Liver (tissue), 9 donors: ENCODE results near the gene MFAP3L. TPM values are rescaled to one million over a fixed set of nuclear protein-coding genes. Genes with fewer than 3 reads are reported as not detected.

Source experiments
- DNase-seq: peaks from one replicate; pipeline ENCODE4 v3.0.0-alpha.2; 2017; ENCODE audit warnings: low spot score
- H3K27ac ChIP-seq, 2 donors: one replicate each; pipeline ENCODE4 v1.7.0; 2013; ENCODE audit warnings: inconsistent platforms in 2 of 2, low read length in 2 of 2, control low read depth in 1 of 2, low read depth in 1 of 2, mild to moderate bottlenecking in 1 of 2
- H3K27me3 ChIP-seq, 4 donors: one replicate each; pipeline versions ENCODE4 v1.6.1 to v1.7.0; 2013; ENCODE audit warnings: low read length in 3 of 4, inconsistent platforms in 1 of 4, mild to moderate bottlenecking in 1 of 4, moderate library complexity in 1 of 4; ENCODE audit not compliant: control insufficient read depth in 4 of 4, insufficient read depth in 4 of 4
- H3K36me3 ChIP-seq, 4 donors: one replicate each; pipeline versions ENCODE4 v1.6.1 to v1.7.0; 2013; ENCODE audit warnings: low read length in 3 of 4, mild to moderate bottlenecking in 3 of 4, low read depth in 1 of 4, moderate library complexity in 1 of 4; ENCODE audit not compliant: control insufficient read depth in 4 of 4, insufficient read depth in 3 of 4
- H3K4me1 ChIP-seq, 4 donors: one replicate each; pipeline versions ENCODE4 v1.6.1 to v1.7.0; 2013; ENCODE audit warnings: low read length in 3 of 4, mild to moderate bottlenecking in 3 of 4, moderate library complexity in 1 of 4; ENCODE audit not compliant: control insufficient read depth in 4 of 4, insufficient read depth in 4 of 4
- H3K4me3 ChIP-seq, 3 donors: one replicate each; pipeline versions ENCODE4 v1.6.1 to v1.7.0; 2013; ENCODE audit warnings: low read length in 3 of 3, control low read depth in 1 of 3, low read depth in 1 of 3, mild to moderate bottlenecking in 1 of 3
- H3K9ac ChIP-seq, 2 donors: one replicate each; pipeline ENCODE4 v1.7.0; 2013; ENCODE audit warnings: low read length in 2 of 2, mild to moderate bottlenecking in 2 of 2, moderate library complexity in 2 of 2, control low read depth in 1 of 2, low read depth in 1 of 2
- H3K9me3 ChIP-seq, 4 donors: one replicate each; pipeline versions ENCODE4 v1.6.1 to v1.7.0; 2013; ENCODE audit warnings: low read length in 3 of 4; ENCODE audit not compliant: control insufficient read depth in 4 of 4
- ATF3 ChIP-seq: IDR thresholded peaks from 2 replicates; pipeline ENCODE4 v1.6.1; 2016; ENCODE audit warnings: antibody characterized with exemption
- CTCF ChIP-seq: fragments of 150-350 bp; IDR thresholded peaks from 2 replicates; pipeline ENCODE4 v1.5.1; 2017; ENCODE audit warnings: improper control_type of control experiment, low read depth, low read length; ENCODE audit not compliant: missing input control
- EGR1 ChIP-seq, 2 donors: IDR thresholded peaks; 2 replicates each; pipeline ENCODE4 v1.6.1; 2016 to 2018; ENCODE audit warnings: antibody characterized with exemption in 2 of 2, low read depth in 2 of 2
- FOXA2 ChIP-seq: IDR thresholded peaks from 2 replicates; pipeline ENCODE4 v1.6.1; 2016; ENCODE audit warnings: antibody characterized with exemption
- GABPA ChIP-seq, 2 donors: IDR thresholded peaks in 1 of 2; conservative IDR thresholded peaks in 1 of 2; 2 replicates each; pipeline ENCODE4 v1.6.1; 2016; ENCODE audit warnings: antibody characterized with exemption in 2 of 2, mild to moderate bottlenecking in 1 of 2, moderate library complexity in 1 of 2
- HNF4G ChIP-seq: IDR thresholded peaks from 2 replicates; pipeline ENCODE4 v1.6.1; 2016; ENCODE audit warnings: antibody characterized with exemption
- JUND ChIP-seq, 2 donors: IDR thresholded peaks; 2 replicates each; pipeline ENCODE4 v1.6.1; 2016; ENCODE audit warnings: antibody characterized with exemption in 2 of 2
- MAX ChIP-seq: IDR thresholded peaks from 2 replicates; pipeline ENCODE4 v1.6.1; 2016; ENCODE audit warnings: antibody characterized with exemption
- REST ChIP-seq: IDR thresholded peaks from 2 replicates; pipeline ENCODE4 v1.6.1; 2016; ENCODE audit warnings: antibody characterized with exemption, mild to moderate bottlenecking
- SP1 ChIP-seq: IDR thresholded peaks from 2 replicates; pipeline ENCODE4 v1.6.1; 2018; ENCODE audit warnings: antibody characterized with exemption, mild to moderate bottlenecking
- TAF1 ChIP-seq: conservative IDR thresholded peaks from 2 replicates; pipeline ENCODE4 v1.6.1; 2016; ENCODE audit warnings: antibody characterized with exemption, mild to moderate bottlenecking
- ZBTB33 ChIP-seq: IDR thresholded peaks from 2 replicates; pipeline ENCODE4 v1.6.1; 2016; ENCODE audit warnings: antibody characterized with exemption
- WGBS: extraction: QIAGEN DNeasy Blood & Tissue Kit; methylation state at CpG from one replicate; pipeline ENCODE4 v1.1.7; 2013; 5-methylcytosine and 5-hydroxymethylcytosine counted together
- polyA plus RNA-seq, 2 donors: library from polyadenylated mRNA; stranded (reverse) in 1 of 2; unstranded in 1 of 2; fragments of 200-250 nt in 1 of 2; fragments of >200 nt in 1 of 2; fragmentation: Nextera tagmentation in 1 of 2; extraction: Ambion mirVana in 1 of 2; gene quantifications; one replicate each; pipeline versions ENCODE4 v1.2.1 to v1.2.3, GENCODE V29; 2013 to 2015
- total RNA-seq, 2 donors: library from RNA; depleted of rRNA; stranded (reverse); fragments of >200 nt; gene quantifications; one replicate each; pipeline ENCODE4 v1.2.3, GENCODE V29; 2014
- donor health status: healthy.
- donor health status: healthy.
- donor health status: healthy.
- donor health status: healthy.
- donor health status: healthy.

MFAP3L gene
- total and polyA plus RNA-seq, 4 donors = 16.5 to 102 (median 18.5) TPM

- Histone ChIP-seq H3K27me3 (no peaks in the 10 kb centered on the region), H3K9me3 (no peaks in the 10 kb centered on the region), H3K36me3 (peaks cover 0 to 3% (median under 1%) of the 10 kb centered on the region in 4 donors), H3K27ac (no peak overlapping the region), H3K4me1 (no peaks in the 10 kb centered on the region), H3K9ac (no peak overlapping the region), H3K4me3 (no peak overlapping the region)
- WGBS = 89% methylated on average over 5 of the region's 5 CpGs
- TF ChIP-seq FOXA2 (no peak), TAF1 (no peak), ATF3 (no peak), MAX (no peak), JUND (IDR thresholded peaks at IDR 0.05) (no peak), HNF4G (no peak), ZBTB33 (no peak), REST (no peak), GABPA (IDR thresholded peaks at IDR 0.05 in 1 of 2, conservative IDR thresholded peaks at IDR 0.05 in 1 of 2) (no peak), EGR1 (IDR thresholded peaks at IDR 0.05; ENCODE audit: low read depth in 2 of 2) (no peak)
- no peak for DNase-seq
Measured at GRCh38 chr4:170005472-170005871, 20.7 kb downstream of the MFAP3L start.

- WGBS = 92% methylated on average over 5 of the region's 5 CpGs
- Histone ChIP-seq H3K27me3 (no peaks in the 10 kb centered on the region), H3K4me1 (no peaks in the 10 kb centered on the region), H3K9me3 (no peaks in the 10 kb centered on the region), H3K4me3 (no peak overlapping the region), H3K27ac (no peak overlapping the region), H3K9ac (no peak overlapping the region), H3K36me3 (peaks cover 0 to 3% (median under 1%) of the 10 kb centered on the region in 4 donors)
- no peak for DNase-seq
- TF ChIP-seq ATF3 = no peak
- no peak for TF ChIP-seq CTCF
- TF ChIP-seq SP1 = no peak
Measured at GRCh38 chr4:170004651-170005295, 21.4 kb downstream of the MFAP3L start.
